NT2/D1 (cell line): ENCODE data around the gene DLL3.
"Not testable (repeated sequence)": the region's sequence is repeated elsewhere in the genome, so short reads cannot be mapped to it uniquely, and the experiment has no call there.

Experiments
- DNase-seq: peaks from one replicate; pipeline ENCODE4 v3.0.0-alpha.2; 2011; ENCODE audit warnings: low read depth, low spot score
- H3K27me3 ChIP-seq: 2 replicates; pipeline ENCODE4 v1.6.0; 2011; ENCODE audit warnings: mild to moderate bottlenecking; ENCODE audit not compliant: insufficient read length, insufficient read depth
- H3K36me3 ChIP-seq: 2 replicates; pipeline ENCODE4 v1.6.1; 2011; ENCODE audit warnings: mild to moderate bottlenecking, low read length, mixed read lengths; ENCODE audit not compliant: insufficient read depth, insufficient read length
- H3K4me1 ChIP-seq: 2 replicates; pipeline ENCODE4 v1.5.1; 2011; ENCODE audit not compliant: insufficient read depth, insufficient read length
- H3K4me3 ChIP-seq: 2 replicates; pipeline ENCODE4 v1.5.1; 2011; ENCODE audit warnings: low read depth; ENCODE audit not compliant: insufficient read length
- H3K9ac ChIP-seq: 2 replicates; pipeline ENCODE4 v1.6.0; 2011; ENCODE audit warnings: low read depth; ENCODE audit not compliant: insufficient read length
- H3K9me3 ChIP-seq: 2 replicates; pipeline ENCODE4 v1.5.1; 2011; ENCODE audit warnings: mild to moderate bottlenecking, low read length; ENCODE audit not compliant: insufficient read depth
- SUZ12 ChIP-seq: IDR thresholded peaks from 2 replicates; pipeline ENCODE4 v1.6.1; 2011; ENCODE audit not compliant: insufficient read length, insufficient read depth; ENCODE audit errors: extremely low read depth
- YY1 ChIP-seq: IDR thresholded peaks from 2 replicates; pipeline ENCODE4 v1.6.1; 2011; ENCODE audit not compliant: insufficient read length, insufficient read depth
- ZNF274 ChIP-seq: IDR thresholded peaks from 2 replicates; pipeline ENCODE4 v1.6.1; 2011; ENCODE audit warnings: mild to moderate bottlenecking, low read depth, low read length

The DLL3 gene

GRCh38 chr19:39469567-39469966 is 29.2 kb upstream of the DLL3 start:
- Histone ChIP-seq H3K9me3 (no peaks in the 10 kb centered on the region), H3K27me3 (no peaks in the 10 kb centered on the region), H3K9ac (no peak overlapping the region), H3K4me3 (no peak overlapping the region), H3K4me1 (peaks cover 2% of the 10 kb centered on the region), H3K36me3 (peaks cover 96% of the 10 kb centered on the region)
- TF ChIP-seq YY1, result no peak
- no peak for TF ChIP-seq SUZ12
- TF ChIP-seq ZNF274, result no peak
- no peak for DNase-seq

- Histone ChIP-seq H3K4me3 (no peak overlapping the region), H3K36me3 (peaks cover 95% of the 10 kb centered on the region), H3K27me3 (no peaks in the 10 kb centered on the region), H3K9me3 (no peaks in the 10 kb centered on the region), H3K9ac (no peak overlapping the region), H3K4me1 (peaks cover 5% of the 10 kb centered on the region)
- no peak for DNase-seq
- TF ChIP-seq ZNF274, result no peak
- TF ChIP-seq SUZ12, result no peak
- TF ChIP-seq YY1, result no peak
These were observed 27.9 kb upstream of the DLL3 start for GRCh38 chr19:39470724-39471339.

GRCh38 chr19:39471756-39472536 is 26.8 kb upstream of the DLL3 start:
- Histone ChIP-seq H3K27me3 (no peaks in the 10 kb centered on the region), H3K4me1 (peaks cover 5% of the 10 kb centered on the region), H3K36me3 (peaks cover 94% of the 10 kb centered on the region), H3K9ac (no peak overlapping the region), H3K9me3 (no peaks in the 10 kb centered on the region), H3K4me3 (no peak overlapping the region)
- DNase-seq, result no peak
- TF ChIP-seq YY1 (no peak), ZNF274 (no peak), SUZ12 (no peak)

- DNase-seq, result no peak
- H3K36me3 ChIP-seq, result peaks cover 88% of the 10 kb centered on the region
- H3K4me1 ChIP-seq, result peaks cover 5% of the 10 kb centered on the region
- no peak for TF ChIP-seq SUZ12
- no peak overlapping the region for H3K4me3 ChIP-seq
- no peak overlapping the region for H3K9ac ChIP-seq
- no peaks in the 10 kb centered on the region for H3K9me3 ChIP-seq
- H3K27me3 ChIP-seq, result no peaks in the 10 kb centered on the region
These were observed 25.9 kb upstream of the DLL3 start for GRCh38 chr19:39472746-39473442.

- H3K4me1 ChIP-seq, result peaks cover 5% of the 10 kb centered on the region
- H3K4me3 ChIP-seq, result no peak overlapping the region
- no peaks in the 10 kb centered on the region for H3K9me3 ChIP-seq
- TF ChIP-seq ZNF274 (no peak), YY1 (no peak), SUZ12 (no peak)
- DNase-seq, result no peak
- no peaks in the 10 kb centered on the region for H3K27me3 ChIP-seq
- no peak overlapping the region for H3K9ac ChIP-seq
- peaks cover 82% of the 10 kb centered on the region for H3K36me3 ChIP-seq
These were observed 25.2 kb upstream of the DLL3 start for GRCh38 chr19:39473443-39473960.

- Histone ChIP-seq H3K4me3 (no peak overlapping the region), H3K9me3 (no peaks in the 10 kb centered on the region), H3K27me3 (no peaks in the 10 kb centered on the region), H3K36me3 (peaks cover 75% of the 10 kb centered on the region), H3K9ac (no peak overlapping the region), H3K4me1 (peaks cover 5% of the 10 kb centered on the region)
- no peak for TF ChIP-seq YY1
- no peak for TF ChIP-seq ZNF274
- TF ChIP-seq SUZ12, result no peak
- no peak for DNase-seq
These were observed 24.6 kb upstream of the DLL3 start for GRCh38 chr19:39474139-39474620.

GRCh38 chr19:39475748-39476147 is 23.0 kb upstream of the DLL3 start:
- no peak overlapping the region for H3K4me3 ChIP-seq
- no peaks in the 10 kb centered on the region for H3K9me3 ChIP-seq
- H3K36me3 ChIP-seq, result peaks cover 60% of the 10 kb centered on the region
- no peaks in the 10 kb centered on the region for H3K27me3 ChIP-seq
- TF ChIP-seq YY1 (no peak), ZNF274 (no peak), SUZ12 (no peak)
- H3K9ac ChIP-seq, result no peak overlapping the region
- peaks cover 5% of the 10 kb centered on the region for H3K4me1 ChIP-seq
- no peak for DNase-seq

GRCh38 chr19:39479319-39479801 is 19.4 kb upstream of the DLL3 start:
- H3K9me3 ChIP-seq, H3K27me3 ChIP-seq, H3K4me1 ChIP-seq, H3K4me3 ChIP-seq, DNase-seq, H3K9ac ChIP-seq: not testable (repeated sequence)
- peaks cover 47% of the 10 kb centered on the region for H3K36me3 ChIP-seq
